Measurements from ENCODE around the gene PRELID2. TPM values are rescaled to one million over a fixed set of nuclear protein-coding genes. Genes with fewer than 3 reads are reported as not detected.

PRELID2 gene
- 10 to 100 TPM in 3 of 4 donors, 1 to 10 TPM in 1; 9.3 to 19.4 (median 15.7) TPM for total RNA-seq

GRCh38 chr5:145834917-145835847 is at the start of gene PRELID2:
Gene PRELID2 (minus strand): TSS chr5:145835342. CDS start chr5:145835251, 91 bp downstream.
- TF ChIP-seq CTCF (IDR thresholded peaks at IDR 0.05; ENCODE audit: low read depth): no peak

- TF ChIP-seq CTCF (IDR thresholded peaks at IDR 0.05; ENCODE audit: low read depth): no peak
Observed at GRCh38 chr5:145874765-145875164, 39.6 kb upstream of the PRELID2 start.

- no peak for TF ChIP-seq CTCF (IDR thresholded peaks at IDR 0.05; ENCODE audit: low read depth)
Observed at GRCh38 chr5:145872914-145873313, 37.8 kb upstream of the PRELID2 start, which contains the start of gene GRXCR2. Gene GRXCR2 (minus strand): TSS chr5:145873014. CDS start chr5:145872968, 46 bp downstream.

- no peak for TF ChIP-seq CTCF (IDR thresholded peaks at IDR 0.05; ENCODE audit: low read depth)
Observed at GRCh38 chr5:145872486-145872885, 37.3 kb upstream of the PRELID2 start.

- TF ChIP-seq CTCF (IDR thresholded peaks at IDR 0.05; ENCODE audit: low read depth): no peak
Observed at GRCh38 chr5:145869753-145870152, 34.6 kb upstream of the PRELID2 start.

- no peak for TF ChIP-seq CTCF (IDR thresholded peaks at IDR 0.05; ENCODE audit: low read depth)
Observed at GRCh38 chr5:145867806-145868205, 32.7 kb upstream of the PRELID2 start.

GRCh38 chr5:145863003-145863402 is 27.9 kb upstream of the PRELID2 start:
- no peak for TF ChIP-seq CTCF (IDR thresholded peaks at IDR 0.05; ENCODE audit: low read depth)
